ENCODE data around the gene SOBP.

SOBP gene

DNA sequence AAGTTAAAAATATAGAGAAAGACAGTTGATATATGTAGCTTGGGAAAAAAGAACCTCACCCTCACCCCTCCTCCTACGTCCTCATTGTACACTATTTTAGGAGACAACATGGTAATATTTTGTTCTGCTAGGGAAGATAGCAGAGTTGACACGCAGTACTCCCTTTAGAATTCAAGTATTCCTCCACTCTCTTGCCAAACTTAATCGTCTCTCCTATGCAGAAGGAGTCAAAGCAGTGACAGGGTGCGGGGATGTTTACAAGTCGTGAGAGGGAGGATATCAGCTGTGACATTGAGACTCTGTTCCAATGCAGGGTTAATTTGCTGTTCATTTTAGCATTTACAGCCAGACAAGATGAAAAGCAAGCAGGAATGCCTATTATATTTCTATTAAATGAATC is 97.5 kb downstream of the SOBP start:
- no peak for DNase-seq (ENCODE audit: low read depth in 2 of 2)

DNA sequence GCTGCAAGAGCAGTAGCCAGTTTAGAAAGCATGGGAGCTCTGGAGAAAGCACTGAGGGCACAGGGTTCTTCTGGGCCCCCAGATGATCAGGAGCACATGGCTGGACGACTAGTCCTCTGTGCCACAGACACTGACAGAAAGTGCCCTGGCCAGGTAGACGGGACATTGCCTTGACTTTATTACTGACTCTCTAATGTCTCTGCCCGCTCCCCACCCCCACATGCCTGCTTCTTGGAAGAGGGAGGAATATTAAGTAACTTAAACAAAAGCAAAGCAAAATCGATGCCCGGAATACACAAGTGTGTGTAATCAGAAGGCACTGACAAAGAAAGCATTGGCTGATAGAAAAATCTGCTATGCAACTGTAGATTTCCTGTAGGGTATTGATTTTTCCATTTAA is 99.3 kb downstream of the SOBP start:
- DNase-seq (ENCODE audit: low read depth in 2 of 2), result no peak

DNA sequence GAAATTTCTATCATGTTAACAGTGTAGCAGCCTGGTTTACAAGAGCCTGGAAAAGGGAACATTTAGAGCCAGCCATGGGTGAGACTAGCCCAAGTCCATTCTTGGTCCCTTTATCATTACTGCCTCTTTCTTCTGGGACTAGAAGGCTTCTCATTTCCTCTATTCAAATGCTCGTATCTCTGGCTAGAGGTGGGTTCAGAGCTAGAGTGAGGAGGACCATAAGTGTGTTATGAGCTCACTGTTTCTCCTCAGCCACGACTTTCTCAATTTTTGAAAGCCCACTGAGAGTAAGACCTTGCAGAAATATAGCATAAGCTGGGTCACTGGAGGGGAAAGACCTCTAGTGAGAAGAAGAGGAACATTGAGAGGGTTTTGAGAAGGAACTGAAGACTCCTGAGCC is 100.0 kb downstream of the SOBP start:
- DNase-seq (ENCODE audit: low read depth in 2 of 2), result no peak

DNA sequence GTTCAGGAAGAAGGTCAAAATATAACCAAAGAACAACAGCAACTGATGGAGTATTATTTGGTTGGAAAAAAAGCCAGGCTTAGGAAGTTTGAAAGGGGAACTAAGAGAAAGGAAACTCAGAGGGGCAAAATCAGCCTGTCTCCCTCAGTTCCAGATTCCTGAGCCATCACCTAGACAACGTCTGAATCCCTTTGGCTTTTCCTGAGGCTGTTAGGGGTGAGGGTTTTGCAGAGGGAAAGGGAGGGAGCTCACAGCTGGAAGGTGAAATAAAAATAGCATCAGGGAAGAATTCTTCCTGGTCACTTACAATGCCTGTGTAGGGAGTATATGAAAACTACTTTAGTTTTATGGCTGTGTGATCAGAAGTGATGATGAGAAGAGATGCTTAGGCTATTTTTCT is 100.5 kb downstream of the SOBP start:
- DNase-seq (ENCODE audit: low read depth in 2 of 2), result no peak

DNA sequence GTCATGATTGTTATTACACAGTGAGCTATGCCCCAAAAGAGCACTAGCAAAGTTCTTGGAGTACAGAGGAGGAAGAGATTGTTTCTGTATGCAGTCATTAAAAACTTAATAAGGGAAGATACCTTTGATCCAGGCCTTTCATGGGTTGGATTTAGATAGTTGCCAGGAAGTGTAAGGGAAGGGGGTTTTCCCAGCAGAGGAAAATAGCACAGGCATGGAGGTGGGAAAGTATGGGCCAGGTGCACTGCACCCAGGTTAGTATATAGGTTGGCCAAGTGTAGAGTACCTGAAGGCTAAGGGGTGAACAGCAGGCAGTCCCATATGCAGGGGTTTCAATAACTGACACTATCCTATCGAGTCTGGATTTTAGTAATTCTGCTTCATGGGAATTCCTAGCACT is 101.4 kb downstream of the SOBP start:
- no peak for DNase-seq (ENCODE audit: low read depth in 2 of 2)

DNA sequence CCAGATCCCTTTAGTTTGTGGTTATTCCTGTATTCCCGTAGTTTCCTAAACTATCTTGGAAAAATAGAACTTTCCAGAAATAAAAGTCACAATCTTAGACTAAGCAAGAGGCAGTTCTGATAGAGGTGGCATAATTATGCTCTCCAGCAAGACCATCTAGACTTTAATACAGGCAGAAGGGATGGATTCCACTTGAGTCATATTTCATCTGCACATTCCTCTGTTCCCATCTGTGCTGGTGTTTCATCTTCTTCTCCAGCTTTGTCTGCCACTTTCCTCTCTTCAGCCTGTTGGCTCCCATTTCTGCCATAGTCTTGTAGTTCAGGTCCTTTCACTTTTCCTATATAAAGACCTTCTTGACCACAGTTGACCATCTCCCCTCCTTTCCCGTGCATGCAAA is 102.9 kb downstream of the SOBP start:
- DNase-seq (ENCODE audit: low read depth in 2 of 2), result no peak

DNA sequence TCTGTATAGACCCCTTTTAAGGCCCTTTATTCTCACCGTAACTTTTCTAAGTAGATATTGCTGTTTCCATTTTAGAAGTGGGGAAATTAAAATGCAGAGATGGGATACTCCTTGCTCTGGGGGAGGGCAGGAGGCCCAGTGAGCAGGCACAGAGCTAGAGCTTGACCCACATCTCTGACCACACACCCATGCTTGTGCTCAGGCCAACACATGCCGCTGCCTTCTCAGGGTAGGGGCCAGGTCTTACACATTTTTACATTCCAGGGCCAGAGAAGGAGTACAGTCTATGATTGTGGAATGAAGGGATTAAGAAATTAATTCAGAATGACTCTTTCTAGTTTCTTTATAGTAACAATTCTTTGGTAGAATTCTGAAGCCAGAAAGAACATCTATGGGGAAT is 104.8 kb downstream of the SOBP start:
- DNase-seq (ENCODE audit: low read depth in 2 of 2), result no peak

DNA sequence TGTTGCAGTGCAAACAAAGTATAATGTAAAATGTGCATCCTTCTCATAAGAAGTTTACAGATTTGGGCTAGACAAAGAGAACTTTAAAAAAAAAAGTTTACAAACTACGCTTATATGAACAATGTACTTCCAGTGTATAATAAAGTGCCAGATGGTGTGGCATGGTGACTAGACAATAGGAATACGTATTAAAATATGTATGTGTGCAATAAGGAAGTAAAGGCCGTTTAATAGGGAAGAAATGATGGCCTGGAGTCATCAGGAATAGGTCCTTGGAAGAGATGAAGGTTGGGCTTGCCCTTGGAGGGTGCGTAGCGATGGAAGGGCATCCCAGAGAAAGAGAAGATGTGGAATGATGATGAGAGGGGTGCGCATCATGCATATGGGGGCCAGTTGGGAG is 108.2 kb downstream of the SOBP start:
- no peak for DNase-seq (ENCODE audit: low read depth in 2 of 2)

DNA sequence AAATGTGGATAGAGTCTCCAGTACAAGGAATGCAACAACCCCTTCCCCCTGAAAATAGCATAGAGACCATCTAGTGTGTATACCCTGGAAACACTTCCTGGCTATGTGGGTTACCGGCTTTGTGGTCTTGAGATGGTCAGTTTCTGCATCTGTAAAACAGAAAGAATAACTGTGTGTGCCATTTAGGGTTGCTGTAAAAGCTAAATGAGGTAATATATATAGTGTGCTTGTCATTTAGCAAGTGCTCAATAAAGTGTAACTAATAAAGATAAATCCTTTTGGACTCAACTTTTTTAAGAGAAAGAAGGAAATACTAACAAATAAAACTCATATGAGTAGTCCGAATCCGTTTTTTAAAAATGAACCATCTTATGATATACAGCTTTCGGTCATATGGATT is 109.1 kb downstream of the SOBP start:
- no peak for DNase-seq (ENCODE audit: low read depth in 2 of 2)

DNA sequence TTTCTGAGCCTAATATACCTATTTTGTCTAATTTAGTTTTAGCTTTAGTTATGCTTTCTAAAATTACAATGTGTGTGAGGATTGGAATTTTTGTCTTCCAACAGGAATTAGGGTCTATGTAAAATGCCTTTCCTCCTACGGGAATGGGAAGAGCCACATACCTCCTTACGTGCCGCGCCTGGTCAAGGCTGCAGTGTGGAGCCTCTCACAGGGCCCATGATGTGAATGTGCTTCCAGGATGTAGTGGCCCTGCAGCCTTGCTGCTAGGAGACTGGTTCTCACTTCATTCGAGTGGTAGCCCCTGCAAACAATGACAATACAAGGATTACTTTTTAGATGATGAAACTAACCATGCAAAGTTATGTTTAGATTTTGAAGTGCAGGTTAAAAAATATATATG is 110.2 kb downstream of the SOBP start:
- no peak for DNase-seq (ENCODE audit: low read depth in 2 of 2)

DNA sequence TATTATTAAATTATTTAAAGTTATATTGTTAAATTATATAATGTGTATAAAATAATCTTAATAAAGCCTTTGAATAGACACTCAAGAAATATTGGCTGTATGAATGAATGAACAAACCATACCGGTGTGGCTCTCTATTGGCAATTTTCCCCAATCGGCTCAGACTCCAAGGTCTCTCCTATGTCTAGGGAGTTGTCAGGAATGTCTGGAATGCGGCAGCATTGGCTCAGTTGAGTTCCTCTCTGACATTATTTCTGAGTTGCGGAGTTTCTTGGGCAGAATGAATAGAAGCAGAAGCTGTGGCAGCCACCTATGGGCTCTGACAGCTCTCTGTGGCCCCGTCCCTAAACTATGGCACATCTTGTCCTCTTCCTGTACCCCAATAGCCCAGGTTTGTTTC is 111.0 kb downstream of the SOBP start:
- DNase-seq (ENCODE audit: low read depth in 2 of 2), result no peak

DNA sequence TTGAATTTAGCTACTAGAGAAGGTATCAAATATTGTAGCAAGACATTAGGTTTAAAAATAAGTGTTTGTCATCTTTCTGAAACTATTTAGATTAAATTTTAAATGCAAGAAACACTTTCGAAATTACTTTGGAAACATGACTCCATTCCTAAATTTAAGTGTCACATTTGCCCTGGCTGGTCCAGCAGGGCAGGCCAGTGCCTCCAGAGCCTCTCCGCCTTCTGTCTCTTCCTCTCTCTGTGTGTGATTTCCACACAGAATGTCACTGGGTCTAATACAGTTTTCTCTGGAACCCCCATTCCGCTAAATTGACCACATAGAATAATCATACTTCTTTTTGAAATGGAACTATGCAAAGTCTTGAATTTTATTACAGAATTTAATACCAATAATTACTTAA is 111.5 kb downstream of the SOBP start:
- no peak for DNase-seq (ENCODE audit: low read depth in 2 of 2)

DNA sequence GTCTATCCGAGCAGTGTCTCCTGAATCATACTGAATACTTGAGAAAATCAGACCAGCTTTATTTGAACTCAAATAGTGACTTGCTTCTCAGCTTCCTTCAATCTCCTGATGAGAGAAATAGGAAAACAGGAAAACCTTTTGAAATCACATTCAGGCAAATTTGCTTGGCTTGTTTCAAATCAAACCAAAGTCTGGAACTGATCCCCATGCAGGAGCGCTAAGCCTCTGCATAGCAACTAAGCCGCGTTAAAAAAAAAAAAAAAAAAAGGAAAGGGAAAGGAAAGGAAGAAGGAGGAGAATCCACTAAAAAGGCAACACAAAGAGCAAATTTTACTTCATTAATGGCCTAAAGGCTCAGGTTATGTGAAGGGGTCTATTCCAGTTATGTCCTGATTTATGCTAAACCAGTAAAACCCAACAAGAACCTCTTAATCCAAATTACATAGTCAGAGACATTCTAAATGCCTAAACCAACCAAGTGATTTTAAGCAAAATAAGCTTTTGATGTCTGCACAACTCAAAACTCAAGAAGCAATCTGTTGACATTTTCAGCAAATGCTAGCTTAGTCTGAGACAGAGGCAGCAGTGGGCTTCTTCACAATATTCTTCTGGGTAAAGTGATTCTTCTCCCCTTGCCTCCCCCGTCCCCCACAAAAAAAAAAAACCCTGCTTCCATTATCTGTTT is 112.5 kb downstream of the SOBP start:
- no peak for DNase-seq (ENCODE audit: low read depth in 2 of 2)

DNA sequence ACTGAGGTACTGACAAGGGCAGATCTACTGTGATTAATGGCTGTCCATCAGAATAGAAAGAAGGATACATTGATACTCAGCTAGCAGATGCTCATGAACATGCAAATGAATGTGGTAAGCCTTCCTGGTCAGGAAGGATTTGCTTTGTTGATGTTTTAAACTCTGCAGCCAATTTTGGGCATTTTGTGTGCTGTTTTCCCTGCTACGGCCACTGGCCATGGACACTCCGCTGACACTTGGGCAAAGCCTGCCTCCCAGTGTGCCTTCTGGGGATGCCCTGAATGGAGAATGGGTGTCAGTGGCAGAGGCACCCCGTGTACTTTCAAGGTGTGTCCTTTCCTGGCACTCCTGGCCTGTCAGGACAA is 113.1 kb downstream of the SOBP start:
- DNase-seq (ENCODE audit: low read depth in 2 of 2), result no peak

DNA sequence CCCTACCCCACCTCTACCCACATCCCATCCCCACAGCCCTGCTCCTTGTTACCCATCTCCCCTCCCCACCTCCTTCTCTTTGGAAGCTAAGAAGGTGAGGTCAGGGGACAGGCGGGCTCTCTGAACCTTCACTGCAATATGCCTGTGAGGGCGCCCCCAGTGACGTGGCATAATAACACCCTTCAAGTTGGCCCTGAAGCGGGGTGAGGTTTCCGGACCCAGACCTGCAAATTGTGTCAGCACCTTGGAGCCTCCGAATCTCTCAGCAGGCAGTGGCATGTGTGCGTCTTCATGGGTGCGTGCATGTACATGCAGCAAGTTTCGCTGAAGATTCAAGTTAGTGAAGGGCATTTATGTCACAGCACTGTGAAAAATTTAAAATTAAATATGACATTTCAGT is 114.6 kb downstream of the SOBP start:
- no peak for DNase-seq (ENCODE audit: low read depth in 2 of 2)

DNA sequence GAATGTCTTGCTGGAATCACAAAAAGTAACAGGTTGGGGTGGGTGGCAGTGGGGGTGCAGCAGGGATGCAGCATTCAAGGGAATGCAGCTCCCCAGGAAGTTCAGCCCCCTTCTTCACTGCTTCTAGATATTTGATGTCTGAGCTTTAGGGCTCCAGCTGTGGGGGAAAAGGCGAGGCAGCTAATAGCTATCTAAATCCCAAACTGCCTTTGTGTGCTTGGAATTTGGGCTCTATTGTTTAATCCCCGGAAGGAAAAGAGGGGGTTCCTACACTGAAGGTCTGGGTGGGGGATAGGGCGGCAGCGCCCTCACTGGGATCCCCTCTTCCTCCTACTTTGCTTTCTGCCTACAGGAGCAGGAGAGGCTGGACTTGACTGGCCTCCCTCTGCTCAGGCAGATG is 116.5 kb downstream of the SOBP start:
- DNase-seq (ENCODE audit: low read depth in 2 of 2), result no peak

DNA sequence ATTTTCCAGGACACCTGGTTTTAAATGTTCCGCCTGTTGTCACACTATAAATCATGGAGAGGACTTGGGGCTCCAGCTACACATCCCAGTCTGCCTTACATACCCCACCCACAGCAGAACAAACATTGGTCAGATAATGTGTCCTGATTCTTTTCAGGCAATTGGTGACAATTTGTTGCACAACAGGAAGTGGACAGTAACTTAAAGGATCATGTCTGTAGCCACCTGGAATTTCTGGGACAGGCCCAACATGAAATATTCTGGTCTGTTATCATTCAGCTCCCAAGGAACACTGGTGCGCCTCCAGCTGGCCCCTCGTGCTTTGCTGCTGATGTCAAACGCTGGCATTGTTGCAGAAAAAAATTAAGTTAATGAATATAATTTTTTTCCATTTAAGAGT is 117.2 kb downstream of the SOBP start:
- DNase-seq (ENCODE audit: low read depth in 2 of 2), result no peak

DNA sequence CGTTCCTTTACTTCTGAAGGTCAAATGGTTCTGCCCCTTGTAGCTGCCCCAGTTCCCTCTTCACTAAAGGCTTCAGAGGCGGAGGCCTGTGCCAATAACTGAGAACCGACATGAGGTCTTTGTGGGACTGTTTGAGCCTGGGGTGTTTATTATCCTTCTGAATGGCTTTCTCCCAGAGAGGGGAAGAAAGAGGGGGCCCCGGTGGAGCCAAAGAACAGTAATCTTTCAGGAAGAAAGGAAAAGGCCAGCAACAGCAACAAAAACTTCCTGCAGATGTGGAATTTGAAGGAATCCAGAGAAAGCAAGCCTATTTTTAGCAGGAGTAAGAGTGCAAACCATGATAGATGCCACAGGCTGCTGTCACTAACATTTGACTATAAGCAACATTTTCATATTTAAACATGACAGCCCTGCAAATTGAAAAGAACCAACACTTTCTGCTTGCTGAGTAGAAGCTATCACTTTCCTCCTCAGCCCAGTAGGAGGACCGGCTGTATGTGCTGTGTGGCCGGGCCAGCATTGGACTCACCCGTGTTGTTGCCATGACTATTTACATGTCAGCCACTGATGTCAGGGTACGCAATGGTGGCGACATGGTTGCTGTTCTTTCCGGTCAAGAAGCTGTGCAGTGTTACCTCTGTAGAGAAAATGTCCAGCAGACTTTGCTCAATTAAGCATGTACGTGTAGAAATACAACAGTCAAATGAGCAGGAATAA is 121.3 kb downstream of the SOBP start:
- no peak for DNase-seq (ENCODE audit: low read depth in 2 of 2)

DNA sequence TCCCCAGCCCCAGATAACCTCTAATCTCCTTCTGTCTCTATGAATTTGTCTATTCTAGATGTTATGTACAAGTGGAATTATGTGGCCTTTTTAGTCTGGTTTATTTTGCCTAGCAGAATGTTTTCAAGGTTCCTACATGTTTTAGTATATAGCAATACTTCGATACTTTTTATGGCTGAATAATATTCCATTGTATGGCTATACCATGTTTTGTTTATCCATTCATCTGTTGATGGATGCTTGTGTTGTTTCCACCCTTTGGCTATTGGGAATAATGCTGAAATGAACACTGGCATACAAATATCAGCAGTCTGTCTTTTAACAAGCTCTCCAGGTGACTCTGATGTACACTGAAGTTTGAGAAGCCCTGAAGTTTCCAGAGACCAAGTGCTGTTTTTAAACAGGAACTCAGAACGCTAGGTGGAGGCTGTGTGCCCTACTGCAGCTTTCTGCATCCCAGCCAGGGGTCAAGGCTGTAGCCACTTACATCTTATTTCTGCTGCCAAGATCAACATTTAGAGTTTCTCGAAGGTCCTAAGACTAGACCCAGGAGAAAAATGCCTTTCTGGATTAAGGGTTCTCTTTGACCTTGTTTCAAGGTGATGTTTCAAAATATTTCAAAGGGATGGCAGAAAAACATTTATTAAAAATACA is 123.0 kb downstream of the SOBP start:
- no peak for DNase-seq (ENCODE audit: low read depth in 2 of 2)

DNA sequence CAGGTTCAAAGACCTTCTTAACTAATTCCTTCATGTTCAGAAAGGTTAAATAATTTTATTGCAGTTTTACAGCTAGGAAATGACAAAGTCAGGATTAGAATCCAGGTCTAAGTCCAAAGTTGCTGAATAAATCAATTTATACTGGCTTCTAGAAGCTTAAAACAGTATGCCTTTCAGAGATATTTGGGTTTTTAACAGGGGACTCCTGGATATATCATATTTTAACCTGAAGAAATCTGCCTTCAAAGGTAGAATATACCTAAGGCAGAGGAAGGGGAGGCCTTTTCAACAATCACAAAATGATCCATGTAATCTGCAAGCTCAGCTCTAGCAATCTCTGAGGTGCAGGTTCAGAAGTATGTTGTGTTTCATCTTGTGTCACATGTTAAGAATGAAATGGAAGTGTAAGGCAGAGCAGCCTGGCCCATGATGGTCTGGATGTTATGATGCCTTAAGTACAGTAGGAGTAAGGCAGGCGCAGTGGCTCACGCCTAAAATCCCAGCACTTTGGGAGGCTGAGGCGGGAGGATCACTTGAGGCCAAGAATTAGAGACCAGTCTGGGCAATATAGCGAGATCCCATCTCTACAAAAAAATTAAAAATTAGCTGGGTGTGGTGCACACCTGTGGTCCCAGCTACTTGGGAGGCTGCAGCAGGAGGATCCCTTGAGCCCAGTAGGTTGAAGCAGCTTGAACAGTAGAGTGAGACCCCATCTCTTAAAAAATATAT is 123.9 kb downstream of the SOBP start:
- no peak for DNase-seq (ENCODE audit: low read depth in 2 of 2)

DNA sequence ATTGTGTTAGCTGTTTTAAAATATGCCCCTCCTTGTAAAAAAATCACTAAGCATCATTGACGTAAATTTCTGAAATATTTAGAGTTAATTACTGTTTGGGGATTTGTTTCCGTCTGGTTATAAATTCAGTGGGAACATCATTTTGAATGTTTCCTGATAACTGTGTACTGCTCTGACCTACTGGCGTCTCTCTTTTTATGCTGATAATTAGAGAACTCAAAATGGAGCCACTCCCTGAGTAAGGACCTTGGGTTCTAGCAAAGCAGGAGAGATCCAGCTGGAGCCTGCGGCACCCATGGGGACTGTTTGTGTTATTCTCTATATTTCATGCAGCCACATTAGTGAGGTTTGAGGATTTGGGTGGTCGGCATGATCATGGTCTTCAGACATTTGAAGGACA is 124.9 kb downstream of the SOBP start:
- DNase-seq (ENCODE audit: low read depth in 2 of 2), result no peak

DNA sequence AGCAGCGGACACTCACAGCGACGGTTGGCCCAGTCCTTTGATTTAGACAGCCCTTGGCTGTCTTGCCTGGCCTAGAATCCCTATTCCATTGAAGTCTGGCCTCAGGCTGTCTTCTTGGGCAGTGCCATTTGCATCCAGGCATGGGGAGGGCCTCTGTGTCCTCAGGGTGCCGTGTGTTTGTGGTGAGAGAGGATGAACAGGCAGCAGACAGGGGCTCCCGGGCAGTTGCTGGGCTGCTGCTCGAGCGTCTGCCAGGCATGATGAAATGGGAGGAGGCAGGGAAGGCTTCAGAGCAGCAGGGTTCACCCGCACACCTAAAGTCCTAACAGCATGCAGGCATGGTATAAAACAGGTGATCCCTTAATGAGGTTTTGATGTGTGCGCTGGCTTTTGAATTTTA is 126.9 kb downstream of the SOBP start:
- no peak for DNase-seq (ENCODE audit: low read depth in 2 of 2)
